GM12878 (cell line): ENCODE measurements around the gene MBD3L2. TPM values are rescaled to one million over a fixed set of nuclear protein-coding genes. Genes with fewer than 3 reads are reported as not detected.

ENCODE experiments used
- PRDM15 ChIP-seq: fragments of 450-650 bp; formaldehyde crosslinking; IDR thresholded peaks from 2 replicates; pipeline ENCODE4 v1.4.0; 2020; ENCODE audit warnings: mild to moderate bottlenecking, moderate library complexity
- REST ChIP-seq: IDR thresholded peaks from 2 replicates; pipeline ENCODE4 v1.6.1; 2012; ENCODE audit warnings: mild to moderate bottlenecking, low read depth, low read length
- SRF ChIP-seq, 2 experiments: IDR thresholded peaks; 2 replicates each; pipeline ENCODE4 v1.6.1; 2011; ENCODE audit warnings: low read depth in 2 of 2, low read length in 2 of 2, mild to moderate bottlenecking in 1 of 2, moderate library complexity in 1 of 2
- ZNF274 ChIP-seq: IDR thresholded peaks from one replicate; pipeline ENCODE4 v1.8.0; 2011; ENCODE audit not compliant: insufficient read length, insufficient read depth
- polyA plus RNA-seq, 11 experiments: library from polyadenylated mRNA; depleted of rRNA in 4 of 11; unstranded in 6 of 11; stranded (reverse) in 5 of 11; fragments of >200 nt; fragmentation: Nextera tagmentation in 4 of 11; fragmentation: Illumina TruSeq in 1 of 11; extraction: Ambion mirVana in 4 of 11; extraction: Trizol in 1 of 11; gene quantifications; 1 replicate in 1 of 11; 2 replicates in 10 of 11; pipeline versions ENCODE4 v1.2.1 to v1.2.3, GENCODE V29; 2011 to 2016; ENCODE audit warnings: inconsistent platforms in 2 of 11, missing spikeins in 2 of 11, low read depth in 1 of 11
- total RNA-seq, 4 experiments: library from RNA; depleted of rRNA in 3 of 4; stranded (reverse); fragments of >200 nt in 3 of 4; fragmentation: Illumina TruSeq in 1 of 4; extraction: Trizol in 1 of 4; gene quantifications; 2 replicates each; pipeline versions ENCODE4 v1.2.1 to v1.2.3, GENCODE V29; 2013 to 2021

The MBD3L2 gene
- total and polyA plus RNA-seq, 10 of the 15 experiments (the other 5 are each of a cell fraction or from before 2014, with no cell fraction given) = not detected

- TF ChIP-seq PRDM15 (CRISPR knock-in tag) = no peak
- no peak for TF ChIP-seq ZNF274
- TF ChIP-seq REST = no peak
- peak; percentile 14 to 50; a peak in 1 of 4 replicates for TF ChIP-seq SRF (IDR thresholded peaks at IDR 0.05; ENCODE audit: low read depth in 2 of 2, low read length in 2 of 2)
- TF ChIP-seq, all 136 proteins: peak for 54
Measured at GRCh38 chr19:7069042-7069903, 20.2 kb downstream of the MBD3L2 start, which contains the start of gene ZNF557 (continued).
